AG09309 (cell line): Measurements from ENCODE around the gene OSBPL6.

Experiments
- DNase-seq: peaks from one replicate; pipeline ENCODE4 v3.0.0-alpha.2; 2010; ENCODE audit warnings: low read depth
- H3K4me3 ChIP-seq: 2 replicates; pipeline ENCODE4 v1.5.1; 2011; ENCODE audit warnings: mild to moderate bottlenecking, low read depth, low read length, moderate library complexity; ENCODE audit not compliant: control insufficient read depth
- CTCF ChIP-seq: IDR thresholded peaks from 2 replicates; pipeline ENCODE4 v1.5.1; 2011; ENCODE audit warnings: mild to moderate bottlenecking, low read depth, low read length, inconsistent platforms; ENCODE audit not compliant: insufficient read depth, control insufficient read depth; ENCODE audit errors: missing control alignments

OSBPL6 gene

DNA sequence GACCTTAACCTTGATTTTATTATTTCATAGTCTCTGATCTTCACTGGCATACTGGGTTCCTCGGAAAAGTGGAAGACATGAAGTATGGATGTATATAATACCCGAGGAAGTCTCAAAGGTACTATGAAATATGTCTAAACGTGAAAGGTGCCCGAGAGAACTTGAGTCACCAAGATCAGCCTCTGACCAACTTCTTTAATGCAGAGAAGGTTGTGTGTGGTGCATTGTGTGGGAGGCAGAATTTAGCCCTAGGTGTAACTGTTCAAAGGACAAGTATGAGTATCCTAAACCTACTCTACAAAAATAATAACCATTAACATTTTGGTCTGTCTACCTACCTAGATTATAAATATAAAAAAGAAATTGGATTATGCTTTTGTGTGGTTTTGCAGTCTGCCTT, 36.1 kb downstream of the OSBPL6 start:
- DNase-seq = no peak
- H3K4me3 ChIP-seq = no peak overlapping the region
- TF ChIP-seq CTCF = no peak

DNA sequence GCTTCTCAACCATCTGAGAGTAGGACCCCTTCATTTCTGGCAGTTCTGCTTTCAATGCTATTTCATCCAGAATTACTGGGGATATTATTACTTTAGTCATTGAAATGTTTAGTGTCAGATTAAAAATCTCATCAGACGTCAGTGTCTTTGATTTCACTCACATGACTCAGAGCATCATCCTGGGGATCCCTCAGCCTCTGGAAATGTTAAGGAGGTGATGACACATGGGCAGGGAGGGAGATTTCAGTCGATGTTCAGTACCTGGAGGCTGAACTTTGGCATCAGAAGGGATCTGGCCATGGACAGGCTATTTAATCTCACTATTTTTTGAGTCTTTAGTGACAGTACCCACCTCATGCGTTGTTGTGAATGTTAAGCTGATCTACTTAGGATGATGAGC, 39.1 kb downstream of the OSBPL6 start:
- no peak for DNase-seq
- no peak overlapping the region for H3K4me3 ChIP-seq
- TF ChIP-seq CTCF = no peak

- no peak for TF ChIP-seq CTCF
- DNase-seq = peak; percentile 14
- no peak overlapping the region for H3K4me3 ChIP-seq
Observed at GRCh38 chr2:178234648-178235047, 40.3 kb downstream of the OSBPL6 start.

GRCh38 chr2:178237488-178238153, 43.3 kb downstream of the OSBPL6 start:
- no peak overlapping the region for H3K4me3 ChIP-seq
- TF ChIP-seq CTCF = no peak
- no peak for DNase-seq

GRCh38 chr2:178238154-178238521, 43.8 kb downstream of the OSBPL6 start:
- DNase-seq = no peak
- no peak overlapping the region for H3K4me3 ChIP-seq
- TF ChIP-seq CTCF = no peak

DNA sequence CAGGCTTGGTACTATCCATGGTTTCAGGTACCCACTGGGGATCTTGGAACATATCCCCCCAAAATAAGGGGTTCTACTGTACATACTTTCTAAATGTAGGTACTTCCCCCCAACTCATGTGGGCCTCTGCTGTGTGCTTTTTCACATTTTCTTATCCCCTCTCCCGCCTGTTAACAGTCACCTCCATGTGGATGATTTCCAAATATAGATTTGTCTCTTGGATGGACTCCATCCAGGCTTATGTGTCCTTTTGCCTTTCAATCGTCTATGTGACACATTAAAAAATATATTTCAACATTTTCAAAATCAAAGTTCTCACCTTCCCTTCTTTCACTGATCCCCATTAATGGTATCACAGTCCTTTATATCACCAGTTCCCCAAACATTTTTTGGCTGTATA, 44.4 kb downstream of the OSBPL6 start:
- no peak overlapping the region for H3K4me3 ChIP-seq
- no peak for TF ChIP-seq CTCF
- no peak for DNase-seq

DNA sequence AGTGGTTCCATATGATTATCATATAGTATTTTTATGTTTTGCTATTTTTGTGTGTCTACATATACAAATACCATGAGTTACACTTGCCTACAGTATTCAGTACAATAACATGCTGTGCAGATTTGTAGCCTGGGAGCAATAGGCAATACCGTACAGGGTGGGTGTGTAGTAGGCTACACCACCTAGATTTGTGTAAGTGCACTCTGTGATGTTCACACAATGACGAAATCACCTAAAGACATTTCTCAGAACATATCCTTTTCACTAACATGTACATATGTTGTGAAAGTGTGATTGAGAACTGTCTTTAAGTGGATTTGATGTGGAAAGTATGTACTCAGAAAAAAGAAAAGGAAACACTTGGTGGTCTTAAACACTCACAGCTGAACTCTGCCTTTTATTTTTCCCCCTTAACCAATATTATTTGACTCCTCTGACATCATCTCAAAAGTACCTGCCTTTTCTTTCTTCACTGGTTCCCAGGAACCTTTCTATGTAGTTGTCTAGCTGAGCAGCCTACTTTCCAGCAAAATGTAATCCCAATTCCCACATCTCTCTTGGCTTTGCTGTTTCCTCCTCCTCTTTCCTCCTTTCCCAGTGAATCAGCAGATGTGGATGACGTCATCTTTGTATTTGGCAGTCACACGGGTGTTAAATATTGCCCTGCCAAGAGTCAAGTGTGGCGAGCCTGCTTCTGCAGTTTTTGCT, 47.7 kb downstream of the OSBPL6 start:
- TF ChIP-seq CTCF = no peak
- peak; percentile 85 for DNase-seq
- H3K4me3 ChIP-seq = no peak overlapping the region
